GM21528 (cell line): ENCODE data around the gene LIPA.
A peak's percentile ranks its signal among the peaks of the same experiment; 100 is the strongest.
"Not testable (repeated sequence)": the region's sequence is repeated elsewhere in the genome, so short reads cannot be mapped to it uniquely, and the experiment has no call there.

Experiments
- ATAC-seq: cut with Tn5 transposase; IDR thresholded peaks from one replicate; pipeline ENCODE4 v1.9.1; 2021; ENCODE audit warnings: mild to moderate bottlenecking, moderate library complexity; ENCODE audit not compliant: unreplicated experiment, low FRiP score

LIPA gene

DNA sequence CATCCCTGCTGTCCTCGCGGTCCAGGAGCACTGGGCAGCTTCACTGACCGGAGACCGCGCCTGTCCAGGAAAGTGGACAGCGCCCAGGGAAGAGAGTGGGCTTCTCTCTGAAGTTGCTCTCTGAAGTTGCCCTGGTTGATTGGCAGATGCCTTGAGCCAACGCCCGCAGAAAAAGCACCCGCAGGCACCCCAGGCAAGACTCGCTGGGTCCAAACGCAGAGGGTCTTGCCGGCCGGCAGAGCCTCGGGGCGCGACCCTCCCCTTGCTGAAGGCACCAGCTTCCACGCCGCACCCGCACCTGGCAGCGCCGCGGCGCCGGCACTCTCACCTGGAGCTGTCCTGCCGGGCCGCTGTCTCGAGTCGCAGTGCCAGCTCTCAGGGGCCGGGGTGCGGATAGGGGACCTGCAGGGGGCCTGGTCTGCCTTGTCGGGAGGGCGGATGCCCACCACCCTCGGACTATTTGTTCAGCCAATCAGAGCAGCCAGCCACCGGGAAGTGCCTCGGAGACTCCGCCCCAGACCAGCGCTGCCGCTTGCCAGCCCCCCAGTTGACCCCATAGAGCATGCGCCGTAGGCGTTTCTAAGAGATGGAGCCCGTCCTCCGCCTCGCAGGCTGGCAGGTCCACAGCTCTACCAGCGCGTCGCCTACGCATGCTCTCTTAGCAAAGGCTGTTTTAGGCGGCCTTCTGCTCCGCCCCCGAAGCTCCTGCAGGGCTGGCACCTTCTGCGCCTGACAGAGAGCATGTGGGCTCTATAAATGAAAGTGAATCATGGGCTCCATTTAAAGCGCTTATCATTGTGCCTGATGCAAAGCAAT lies at the start of gene LIPA:
TSS of gene LIPA (minus strand) at position 367 of the 816 bp plus-strand sequence. CDS start 4,127 bp downstream, outside the sequence.
- ATAC-seq = peak; percentile 93

DNA sequence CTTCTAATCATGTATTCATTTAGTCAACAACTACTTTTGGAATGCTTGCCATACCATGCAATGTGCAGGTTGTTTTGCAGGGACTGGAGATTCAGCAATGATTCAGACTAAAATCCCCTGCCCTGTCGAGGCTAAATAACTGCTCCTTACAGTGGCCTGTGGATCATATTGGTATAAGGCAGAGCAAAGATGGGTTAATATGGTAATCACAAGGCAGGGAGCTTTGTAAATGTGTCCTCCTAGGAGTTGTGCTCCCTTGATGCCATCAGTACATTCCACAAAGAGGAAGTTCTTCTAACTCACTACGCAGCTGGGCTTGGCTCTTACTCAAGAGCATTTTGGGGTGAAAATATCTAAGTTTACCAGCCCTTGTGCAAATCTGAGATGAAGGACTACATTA lies 49.7 kb upstream of the LIPA start:
- peak; percentile 22 for ATAC-seq

DNA sequence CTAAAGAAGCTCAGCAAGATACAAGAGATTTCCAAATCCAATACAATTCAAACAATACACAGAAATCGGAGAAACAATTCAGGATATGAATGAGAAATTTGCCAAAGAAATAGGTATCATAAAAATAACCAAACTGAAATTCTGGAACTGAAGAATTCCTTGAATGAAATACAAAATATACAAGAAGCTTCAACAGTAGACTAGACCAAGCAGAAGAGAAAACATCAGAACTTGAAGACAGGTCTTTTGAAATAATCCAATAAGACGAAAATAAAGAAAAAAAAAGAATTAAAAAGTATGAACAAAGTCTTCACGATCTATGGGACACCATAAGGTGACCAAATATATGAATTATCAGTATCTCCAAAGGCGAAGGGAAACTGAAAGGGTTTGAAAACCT lies 47.5 kb upstream of the LIPA start:
- ATAC-seq = no peak

DNA sequence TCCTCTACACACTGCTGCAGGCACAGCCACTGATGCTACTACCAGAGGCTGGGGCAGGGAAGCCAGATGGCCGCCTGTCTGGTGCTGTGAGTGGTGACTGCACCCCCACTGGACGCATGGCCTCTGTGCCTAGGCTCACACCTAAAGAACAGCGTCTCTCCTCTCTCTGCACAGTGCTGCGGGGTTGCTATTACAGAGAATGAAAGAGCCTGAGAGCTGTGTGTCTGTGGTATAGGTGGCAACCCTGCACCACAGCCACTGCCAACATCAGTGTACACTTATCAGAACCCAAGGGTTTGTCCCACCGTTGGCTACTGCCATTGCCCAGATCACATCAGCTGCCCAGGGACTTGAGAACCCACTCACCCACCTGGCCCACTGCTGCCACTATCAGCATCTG lies 46.2 kb upstream of the LIPA start:
- ATAC-seq = no peak

DNA sequence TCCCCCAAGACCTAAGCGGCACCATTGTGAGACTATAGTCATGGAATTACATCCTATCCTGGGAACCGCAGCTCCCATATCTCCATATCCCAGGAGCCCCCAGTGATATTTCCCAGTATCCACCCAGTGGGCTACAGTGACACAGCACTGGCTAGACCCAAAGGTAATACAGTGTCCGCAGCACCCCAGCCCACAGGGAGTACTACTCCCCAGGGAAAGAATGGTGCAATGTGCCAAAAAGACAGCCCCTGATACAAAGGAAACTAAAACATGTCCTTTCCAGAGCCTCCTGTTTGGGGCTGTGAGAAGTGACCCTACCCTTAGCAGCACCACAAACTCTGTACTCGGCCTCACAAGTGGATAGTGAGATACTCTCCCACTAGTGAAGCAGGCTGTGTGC lies 45.8 kb upstream of the LIPA start:
- ATAC-seq = no peak

DNA sequence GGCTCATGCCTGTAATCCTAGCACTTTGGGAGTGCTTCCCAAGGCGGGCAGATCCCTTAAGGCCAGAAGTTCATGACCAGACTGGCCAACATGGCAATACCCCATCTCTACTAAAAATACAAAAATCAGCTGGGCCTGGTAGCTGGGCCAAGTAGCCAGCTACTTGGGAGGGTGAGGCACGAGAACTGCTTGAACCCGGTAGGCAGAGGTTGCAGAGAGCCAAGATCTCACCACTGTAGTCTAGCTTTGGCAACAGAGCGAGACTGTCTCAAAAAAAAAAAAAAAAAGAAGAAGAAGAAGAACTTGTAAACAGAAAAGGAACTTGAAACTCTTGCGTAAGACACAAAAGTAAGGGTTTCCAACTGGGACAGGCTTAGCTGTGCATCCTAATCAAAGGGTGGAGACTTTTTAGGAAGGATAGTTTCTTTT lies 44.7 kb upstream of the LIPA start:
- no peak for ATAC-seq

DNA sequence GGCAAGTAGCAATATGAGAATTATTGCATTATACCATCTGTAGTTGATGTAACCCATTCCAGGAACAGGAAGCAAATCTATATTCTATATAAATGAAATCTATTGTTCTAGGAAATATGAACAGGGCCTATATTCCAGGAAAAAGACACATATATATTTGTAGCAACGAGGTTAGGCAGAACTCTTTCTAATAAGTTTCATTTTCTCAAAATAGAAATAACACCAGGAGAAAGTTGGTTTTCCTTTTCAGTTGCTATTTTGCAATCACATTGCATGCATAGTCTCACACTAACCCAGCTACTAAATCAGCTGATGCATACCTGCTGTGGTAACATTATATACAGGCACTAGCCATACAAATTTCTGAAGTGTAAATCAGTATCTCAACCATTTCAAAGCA lies 44.0 kb upstream of the LIPA start:
- no peak for ATAC-seq

DNA sequence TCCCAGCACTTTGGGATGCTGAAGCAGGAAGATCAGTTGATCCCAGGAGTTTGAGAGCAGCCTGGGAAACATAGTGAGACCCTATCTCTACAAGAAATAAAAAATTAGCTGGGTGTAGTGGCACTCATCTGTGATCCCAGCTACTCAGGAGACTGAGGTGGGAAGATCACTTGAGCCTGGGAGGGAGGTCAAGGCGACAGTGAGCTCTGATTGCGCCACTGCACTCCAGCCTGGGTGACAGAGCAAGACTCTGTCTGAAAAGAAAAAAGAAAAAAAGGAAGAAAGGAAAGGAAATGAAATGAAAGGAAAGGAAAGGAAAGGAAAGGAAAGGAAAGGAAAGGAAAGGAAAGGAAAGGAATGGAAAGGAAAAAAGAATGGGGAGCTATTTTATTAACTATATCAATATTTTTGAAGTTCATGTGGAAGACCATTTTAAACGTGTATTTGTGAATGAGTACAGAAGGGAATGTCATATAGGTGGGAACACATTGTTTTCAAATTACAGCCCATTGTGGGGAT lies 43.2 kb upstream of the LIPA start:
- ATAC-seq = no peak

DNA sequence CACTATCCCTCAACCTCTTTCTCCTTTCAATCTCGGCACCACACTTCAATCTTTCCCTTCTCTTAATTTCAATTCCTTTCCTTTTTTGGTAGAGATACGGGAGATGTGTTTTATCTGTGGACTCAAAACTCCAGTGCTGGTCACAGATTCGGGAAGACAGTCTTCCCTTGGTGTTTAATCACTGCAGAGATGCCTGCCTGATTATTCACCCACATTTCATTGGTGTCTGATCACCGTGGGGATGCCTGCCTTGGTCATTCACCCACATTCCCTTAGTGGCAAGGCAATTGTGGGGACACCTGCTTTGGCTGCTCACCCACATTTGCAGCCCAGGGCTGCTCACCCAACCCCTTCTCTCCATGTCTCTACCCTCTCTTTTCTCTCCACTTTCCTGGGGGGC lies 33.7 kb upstream of the LIPA start:
- ATAC-seq = not testable (repeated sequence)

DNA sequence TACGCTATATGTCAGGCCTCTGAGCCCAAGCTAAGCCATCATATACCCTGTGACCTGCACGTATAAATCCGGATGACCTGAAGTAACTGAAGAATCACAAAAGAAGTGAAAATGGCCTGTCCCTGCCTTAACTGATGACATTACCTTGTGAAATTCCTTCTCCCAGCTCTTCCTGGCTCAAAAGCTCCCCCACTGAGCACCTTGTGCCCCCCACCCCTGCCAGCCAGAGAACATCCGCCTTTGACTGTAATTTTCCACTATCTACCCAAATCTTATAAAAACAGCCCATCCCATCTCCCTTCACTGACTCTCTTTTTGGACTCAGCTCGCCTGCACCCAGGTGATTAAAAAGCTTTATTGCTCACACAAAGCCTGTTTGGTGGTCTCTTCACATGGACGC lies 33.1 kb upstream of the LIPA start:
- ATAC-seq = not testable (repeated sequence)

DNA sequence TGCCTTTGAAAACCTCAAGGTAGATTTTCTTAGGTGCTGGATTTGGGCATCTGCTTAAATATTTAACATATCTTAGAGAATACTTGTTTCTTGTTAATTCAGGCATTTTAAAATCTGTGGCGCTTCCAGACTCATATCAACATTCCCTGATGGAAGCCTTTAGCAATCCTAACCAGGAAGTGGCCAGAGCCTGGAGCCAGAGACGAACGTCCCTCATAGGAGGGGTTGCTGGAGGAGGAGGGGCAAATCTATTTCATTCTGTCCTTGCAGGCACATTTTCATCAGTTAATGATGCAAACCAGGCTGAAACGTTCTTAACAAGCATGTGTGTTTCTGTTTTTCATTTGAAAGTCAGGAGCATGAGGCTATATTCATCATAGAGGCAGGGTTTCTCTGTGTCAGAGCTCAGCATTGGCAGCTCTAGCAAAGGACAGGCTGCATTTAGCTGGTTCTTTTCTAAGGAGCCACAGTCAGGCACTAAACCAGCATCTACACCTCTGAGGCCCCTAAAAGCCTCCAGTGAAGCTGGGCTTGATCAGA lies 32.4 kb upstream of the LIPA start:
- ATAC-seq = no peak

DNA sequence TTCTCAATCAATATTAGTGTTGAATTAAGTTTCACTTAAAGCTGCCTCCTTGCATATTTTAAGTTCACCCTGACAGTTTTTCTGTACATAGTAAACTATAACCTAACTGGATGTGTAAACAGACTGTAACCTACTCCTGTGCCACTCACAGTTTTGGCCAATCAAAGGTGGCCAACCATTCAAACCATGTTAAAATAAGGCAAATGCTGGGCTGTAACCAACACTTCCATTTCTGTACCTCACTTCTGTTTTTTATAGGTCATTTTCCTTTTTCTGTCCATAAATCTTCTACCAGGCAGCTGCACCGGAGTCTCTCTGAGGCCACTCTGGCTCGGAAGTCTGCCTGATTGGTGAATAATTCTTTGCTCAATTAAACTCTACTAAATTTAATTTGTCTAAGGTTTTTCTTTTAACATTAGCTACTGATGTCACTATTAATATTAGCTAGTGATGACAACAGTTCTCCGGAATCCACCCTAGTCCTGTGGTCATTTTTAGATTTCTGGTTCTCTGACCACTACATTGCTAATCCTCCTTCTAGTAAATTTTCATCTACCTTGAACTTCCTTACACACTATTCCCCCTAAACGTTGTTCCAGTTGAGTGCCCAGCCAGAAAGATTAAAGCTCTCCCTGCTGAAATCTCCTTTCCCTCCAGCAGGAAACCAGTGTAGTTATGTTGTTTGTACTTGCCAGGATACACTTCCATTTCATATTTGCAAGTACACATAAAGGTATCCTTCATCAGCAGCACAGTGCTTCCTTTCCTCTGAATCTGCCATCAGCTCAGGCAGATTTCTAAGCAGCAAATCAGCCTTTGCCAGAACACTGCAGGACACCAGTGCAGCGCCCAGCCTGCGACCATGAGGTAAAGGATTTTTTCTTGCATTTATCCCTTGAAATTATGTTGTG lies 31.7 kb upstream of the LIPA start:
- no peak for ATAC-seq

DNA sequence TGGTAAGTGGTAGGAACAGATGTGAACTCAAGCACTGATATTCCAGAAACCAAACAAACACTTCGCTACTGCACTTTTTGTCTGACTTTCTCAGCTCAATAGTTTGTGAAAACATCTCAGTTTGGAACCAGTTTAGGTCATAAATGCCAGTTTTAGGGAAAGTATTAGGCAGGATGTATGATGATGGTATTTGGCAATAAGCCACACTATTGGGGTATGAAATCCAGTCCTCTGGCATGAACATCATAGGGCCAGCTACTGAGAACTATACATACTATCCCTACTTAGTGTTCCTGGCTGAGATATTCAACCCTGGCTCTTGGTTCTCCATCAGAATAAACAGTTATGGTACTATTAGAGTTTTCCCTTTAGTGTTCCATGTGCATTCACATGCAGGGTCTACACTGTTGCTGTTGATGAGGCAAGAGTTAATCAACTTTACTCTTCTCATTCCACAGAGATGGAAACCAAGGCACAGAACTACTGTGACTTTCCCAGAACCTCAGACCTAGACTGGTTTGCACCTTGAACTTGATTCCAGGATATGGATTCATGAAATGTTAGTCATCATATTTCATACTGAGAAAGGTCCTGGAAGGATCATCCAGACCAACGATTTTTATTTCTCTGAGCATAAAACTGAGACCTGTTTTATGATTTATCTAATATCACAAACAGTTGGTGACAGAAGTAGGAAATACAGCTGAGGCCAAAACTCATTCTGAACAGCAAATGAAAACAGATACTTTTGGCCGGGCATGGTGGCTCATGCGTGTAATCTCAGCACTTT lies 30.2 kb upstream of the LIPA start:
- ATAC-seq = no peak

DNA sequence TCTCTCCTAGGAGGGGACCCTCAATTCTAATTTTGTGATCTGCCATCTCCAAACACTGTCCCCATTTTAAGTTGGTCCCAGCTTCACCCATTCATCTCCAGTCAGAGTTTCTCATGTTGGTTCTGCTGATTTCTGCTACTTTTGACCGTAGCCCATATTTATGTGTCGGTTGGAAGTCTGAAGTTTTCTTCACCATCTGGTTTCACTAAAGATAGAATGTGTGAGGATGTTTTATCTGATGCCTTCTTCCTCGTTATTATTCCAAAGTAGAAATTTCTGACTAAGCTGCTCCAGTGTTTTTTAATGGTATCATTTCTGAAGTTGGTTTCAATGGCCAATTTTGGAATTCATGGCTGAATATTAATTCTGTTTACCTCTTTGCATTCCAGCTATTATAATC lies 28.9 kb upstream of the LIPA start:
- no peak for ATAC-seq

DNA sequence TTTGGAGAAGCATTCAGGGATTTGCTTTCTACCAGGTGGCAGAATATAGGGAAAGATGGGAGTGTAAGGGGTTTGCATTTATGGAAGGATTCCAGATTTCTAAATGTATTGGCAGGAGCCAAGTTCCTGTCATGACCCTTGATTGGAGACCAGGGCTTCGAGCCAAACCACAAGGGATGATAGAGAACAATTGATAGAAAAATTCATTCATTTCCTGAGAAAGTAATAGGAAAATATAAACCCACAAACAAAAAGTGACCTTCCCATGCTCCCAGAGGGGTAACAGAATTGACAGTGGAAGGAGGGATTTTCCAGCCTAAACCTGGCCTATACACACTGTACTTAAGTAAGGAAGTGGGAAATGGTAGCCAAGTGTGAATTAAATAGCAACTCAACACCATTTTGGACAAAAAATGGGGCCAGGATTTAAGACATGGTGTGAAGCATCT lies 27.9 kb upstream of the LIPA start:
- no peak for ATAC-seq

DNA sequence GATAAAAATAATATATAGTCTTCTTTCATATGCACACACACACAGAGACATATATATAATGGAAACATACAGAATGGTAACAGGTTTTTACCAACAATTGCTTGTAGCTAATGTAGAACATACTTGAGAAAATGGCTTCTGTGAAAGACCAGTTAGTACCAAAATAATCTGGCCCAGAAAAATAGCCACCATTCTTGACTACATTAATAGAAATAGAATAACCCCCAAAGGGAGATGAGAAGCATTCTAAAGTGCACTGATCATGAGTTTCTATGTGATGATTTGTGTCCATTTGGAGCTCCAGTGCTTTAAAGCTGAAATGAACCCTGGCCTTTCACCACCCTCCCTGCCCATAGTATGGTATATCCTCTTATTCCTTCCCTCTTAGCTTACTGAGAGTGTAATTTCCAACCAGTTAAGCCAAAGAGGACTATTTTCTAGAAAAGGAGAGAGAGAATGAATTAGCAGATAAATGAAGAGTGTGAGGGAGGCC lies 27.4 kb upstream of the LIPA start:
- ATAC-seq = no peak

DNA sequence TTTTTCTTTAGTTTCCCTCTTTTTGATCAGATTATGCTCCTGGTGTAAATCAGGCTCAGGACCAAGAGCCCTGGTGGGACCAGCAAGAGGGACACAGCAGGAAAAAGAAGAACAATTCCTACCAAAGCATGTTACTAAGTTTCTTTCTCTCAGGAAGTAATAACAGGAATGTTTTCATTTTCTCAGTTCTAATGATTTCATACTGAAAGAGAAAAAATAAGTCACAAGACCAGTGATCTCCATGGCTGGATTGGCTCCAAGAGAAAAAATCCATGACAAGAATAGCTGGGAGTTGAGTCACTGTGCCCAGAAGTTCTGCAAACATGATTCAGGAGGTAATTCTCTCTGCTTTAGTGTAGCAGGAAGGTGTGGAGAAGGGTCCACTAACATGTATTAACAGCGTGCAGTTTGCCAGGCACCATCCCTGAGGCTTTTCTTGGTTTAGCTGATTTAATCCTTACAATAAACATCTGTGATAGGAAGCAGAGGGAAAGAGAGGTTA lies 26.5 kb upstream of the LIPA start:
- ATAC-seq = no peak

DNA sequence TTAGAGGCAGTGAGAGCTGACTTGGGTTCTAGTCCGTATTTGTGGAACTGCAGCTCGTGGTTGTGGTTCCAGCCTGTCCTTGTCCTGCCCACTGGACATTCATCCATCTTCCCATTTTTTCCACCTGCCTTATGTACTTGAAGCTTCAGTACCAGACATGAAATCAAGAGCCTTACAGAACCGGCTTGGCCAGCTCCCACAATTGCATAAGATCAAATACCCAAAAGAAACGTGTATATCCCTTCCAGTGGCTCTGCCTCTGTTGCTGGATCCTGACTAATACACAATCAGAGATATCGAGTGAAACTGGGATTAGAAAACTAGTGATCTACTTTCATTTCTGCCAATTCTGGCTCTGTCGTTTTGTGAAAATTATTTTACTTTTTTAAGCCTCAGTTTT lies 23.8 kb upstream of the LIPA start:
- ATAC-seq = no peak

DNA sequence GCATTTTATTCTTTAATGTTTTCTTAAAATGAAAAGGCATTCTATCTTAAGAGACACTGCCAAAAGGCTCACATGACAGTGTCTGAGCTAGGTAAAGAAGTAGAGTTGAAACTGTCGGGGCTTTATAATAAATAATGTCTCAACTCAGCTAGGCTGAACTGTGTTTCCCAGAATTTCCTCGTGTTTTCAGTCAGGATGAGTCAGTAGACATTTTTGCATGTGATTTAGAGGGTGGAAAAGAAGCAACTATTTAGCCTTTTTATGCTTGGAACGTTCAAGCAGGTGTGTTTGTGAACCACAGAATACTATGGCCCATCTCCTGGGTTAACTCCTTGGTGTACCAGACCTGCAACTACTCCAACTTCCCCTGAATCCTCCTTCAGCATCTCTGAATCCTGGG lies 23.4 kb upstream of the LIPA start:
- ATAC-seq = no peak

DNA sequence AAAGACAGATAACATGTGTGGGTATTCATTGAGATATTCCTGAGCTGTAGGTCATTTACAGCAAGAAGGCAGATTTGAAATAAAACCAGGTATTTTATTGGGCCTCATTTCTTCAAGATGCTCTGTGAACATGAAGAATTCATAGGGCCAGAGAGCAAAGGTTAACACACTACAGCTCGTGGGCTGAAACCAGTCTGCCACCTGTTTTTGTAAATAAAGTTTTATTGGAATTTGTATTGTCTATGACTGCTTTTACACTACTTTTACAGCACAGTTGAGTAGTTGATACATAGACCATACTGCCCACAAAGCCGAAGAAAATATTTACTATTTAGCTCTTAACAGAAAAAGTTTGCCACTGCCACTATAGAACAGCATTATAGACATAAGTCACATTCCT lies 22.1 kb upstream of the LIPA start:
- ATAC-seq = no peak
